T-helper 2 cell (primary cell): ENCODE data around the gene CPLX1.

Experiments
- DNase-seq, 5 experiments: peaks; one replicate each; pipeline versions ENCODE4 v3.0.0 to v3.0.0-alpha.2; 2012 to 2022

CPLX1 gene

DNA sequence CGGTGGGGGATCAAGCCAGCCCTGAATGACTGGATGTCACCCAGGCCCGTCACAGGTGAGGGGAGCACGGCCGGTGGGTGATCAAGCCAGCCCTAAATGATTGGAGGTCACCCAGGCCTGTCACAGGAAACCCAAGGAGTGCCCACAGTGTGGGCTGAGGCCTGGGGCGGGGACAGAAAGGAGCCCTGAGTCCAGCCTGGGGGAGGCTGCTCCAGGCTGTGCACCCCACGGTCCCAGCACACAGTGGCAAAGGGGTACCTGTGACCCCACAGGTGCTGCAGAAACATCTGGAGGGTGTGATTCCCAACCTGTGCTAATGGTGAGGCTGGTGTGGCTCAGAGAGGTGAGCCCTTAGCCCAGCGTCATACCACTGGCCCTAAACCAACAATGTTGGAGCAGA, 6.2 kb upstream of the CPLX1 start:
- no peak for DNase-seq

DNA sequence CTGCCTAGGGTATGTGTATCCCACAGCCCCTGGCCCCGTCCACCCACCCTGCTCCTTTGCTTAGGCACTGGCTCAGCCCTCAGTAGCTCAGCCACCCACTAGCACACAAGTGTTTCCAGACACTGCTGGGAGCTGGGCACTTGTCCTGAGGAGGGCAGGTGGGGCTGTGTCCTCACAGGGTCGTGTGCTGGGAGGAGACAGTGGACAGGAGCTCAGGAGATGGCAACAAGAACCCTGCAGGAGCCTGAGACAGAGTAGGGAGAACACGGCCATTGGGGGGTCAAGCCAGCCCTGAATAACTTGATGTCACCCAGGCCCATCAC, 5.5 kb upstream of the CPLX1 start:
- no peak for DNase-seq

DNA sequence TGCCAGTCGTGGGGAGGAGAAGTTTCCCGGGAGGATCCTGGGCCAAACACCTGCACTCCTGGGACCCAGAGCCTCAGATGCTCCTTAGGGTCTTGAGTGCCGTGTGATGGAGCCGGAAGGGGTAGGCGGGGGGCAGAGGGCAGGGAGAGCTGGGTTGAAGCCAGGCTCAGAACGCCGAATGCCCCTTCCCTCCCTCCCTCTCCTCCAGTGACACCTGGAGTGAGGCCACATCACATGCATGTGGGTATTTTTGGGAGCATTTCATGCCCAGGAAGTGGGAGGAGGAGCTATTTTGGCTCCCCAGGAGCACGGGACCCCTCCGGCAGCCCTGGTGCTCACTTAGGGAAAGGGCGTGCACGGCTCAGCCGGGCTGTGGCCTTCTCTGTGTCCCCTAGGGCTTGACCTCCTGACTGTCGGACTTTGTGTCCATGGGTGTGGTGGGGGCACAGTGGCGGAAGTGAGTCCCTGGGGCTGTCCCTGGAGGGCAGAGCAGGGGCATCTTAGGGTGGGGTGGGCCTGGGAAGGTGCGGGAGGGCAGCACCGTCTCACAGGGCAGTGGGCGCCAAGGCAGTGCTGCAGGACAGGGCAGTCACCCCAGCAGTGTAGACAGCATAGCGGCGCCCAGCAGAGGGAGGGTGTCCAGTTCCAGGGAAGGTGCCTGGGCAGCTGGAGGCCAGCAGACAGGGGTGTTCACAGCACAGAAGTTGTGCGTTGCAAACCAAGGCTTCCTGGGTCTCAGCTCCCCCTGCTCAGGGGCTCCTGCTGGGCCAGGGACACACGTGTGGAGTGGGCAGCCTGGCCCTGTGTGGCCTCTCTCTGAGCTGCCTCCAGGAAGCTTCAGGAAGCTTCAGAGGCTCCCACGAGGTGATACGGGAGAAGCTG, 4.9 kb upstream of the CPLX1 start:
- DNase-seq = no peak

GRCh38 chr4:829761-830600, 4.1 kb upstream of the CPLX1 start:
- no peak for DNase-seq

DNA sequence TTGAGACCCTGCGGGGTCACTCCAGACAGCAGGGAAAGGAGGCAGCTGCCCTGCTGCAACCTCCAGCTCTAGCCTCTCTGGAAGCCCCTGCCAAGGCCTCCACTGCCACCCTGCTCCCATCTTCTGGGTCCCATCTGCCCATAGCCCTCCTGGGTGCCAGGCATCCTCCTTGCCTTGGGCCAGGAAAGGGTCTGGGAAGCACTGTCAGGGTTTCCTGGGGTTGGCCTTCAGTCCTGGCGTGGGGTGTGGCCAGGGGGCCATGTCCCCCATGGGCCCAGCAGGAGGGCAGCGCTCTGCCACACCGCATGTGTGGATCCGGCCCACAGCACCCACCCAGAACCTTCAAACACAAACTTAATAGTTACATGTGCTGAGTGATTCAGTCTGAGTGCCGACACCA, 3.4 kb upstream of the CPLX1 start:
- no peak for DNase-seq

GRCh38 chr4:828641-829271, 2.8 kb upstream of the CPLX1 start:
- no peak for DNase-seq

- DNase-seq = no peak
Measured at GRCh38 chr4:827209-828081, 1.5 kb upstream of the CPLX1 start.

DNA sequence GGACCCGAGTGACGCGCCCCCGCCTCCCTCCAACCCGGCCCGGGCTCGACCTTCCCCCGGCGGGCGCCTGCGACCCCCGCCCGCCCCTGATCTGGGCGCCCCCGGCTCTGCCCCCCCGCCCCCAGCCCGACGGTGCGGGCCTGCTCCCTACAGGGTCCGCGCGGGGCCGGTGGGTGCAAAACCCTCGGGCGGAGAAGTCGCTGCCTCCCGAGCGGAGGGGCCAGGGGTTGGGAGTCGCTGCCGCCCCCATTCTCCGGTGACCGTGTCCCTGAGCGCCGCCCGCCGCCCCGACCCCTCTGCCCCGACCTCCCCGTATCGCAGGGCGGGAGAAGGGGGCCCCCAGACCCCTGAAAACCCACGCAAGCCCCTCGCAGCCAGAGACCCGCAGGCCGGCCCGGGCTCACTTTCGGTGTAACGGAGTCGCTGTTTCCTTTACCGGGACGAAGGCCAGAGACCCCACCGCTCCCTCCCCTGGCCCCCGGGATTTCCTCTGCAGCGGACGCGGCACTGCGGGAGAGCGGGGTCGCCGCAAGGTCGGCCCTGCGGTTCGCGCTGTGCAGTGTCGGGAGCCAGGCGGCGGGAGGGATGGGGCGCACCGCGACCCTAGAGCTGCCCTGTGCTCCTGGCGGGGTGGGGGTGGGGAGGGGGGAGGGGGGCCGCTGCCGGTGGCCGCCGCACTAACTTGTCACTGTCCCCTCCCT, 729 bp upstream of the CPLX1 start:
- no peak for DNase-seq

- peak in 1 of 5 experiments; percentile 20 for DNase-seq
Measured at GRCh38 chr4:825063-825970, 612 bp downstream of the CPLX1 start.

DNA sequence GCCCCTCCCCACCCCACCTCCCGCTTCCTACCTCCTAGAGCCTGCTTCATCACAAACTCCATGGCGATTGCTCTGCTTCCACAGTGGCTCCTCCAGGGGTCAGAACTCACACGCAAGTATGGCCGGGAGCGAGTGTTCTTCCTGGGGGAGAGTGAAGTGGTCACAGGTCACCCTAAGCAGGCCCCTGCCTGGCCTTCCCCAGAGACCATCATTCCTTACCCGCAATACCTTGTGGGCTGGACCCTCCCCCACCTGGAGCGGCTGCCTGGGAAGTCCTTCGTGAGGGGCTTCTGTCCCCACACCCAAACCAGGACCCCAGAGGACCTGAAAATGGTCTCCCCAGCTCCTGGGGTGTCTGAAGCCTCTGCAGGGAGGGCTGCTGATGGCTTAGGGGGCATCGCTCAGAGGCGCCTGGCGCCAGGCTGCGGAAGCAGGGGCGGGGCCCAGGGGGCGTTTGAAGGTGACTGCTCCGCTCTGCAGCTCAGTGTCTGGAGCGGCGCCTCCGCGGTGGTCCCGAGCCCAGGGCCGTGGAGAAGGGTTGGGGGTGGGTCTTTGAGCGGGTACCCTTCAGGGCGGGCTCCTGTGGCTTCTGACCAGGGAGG, 1.4 kb downstream of the CPLX1 start:
- no peak for DNase-seq

- no peak for DNase-seq
Measured at GRCh38 chr4:823761-824460, 2.0 kb downstream of the CPLX1 start.

GRCh38 chr4:823176-823760, 2.7 kb downstream of the CPLX1 start:
- DNase-seq = no peak

GRCh38 chr4:822361-823175, 3.4 kb downstream of the CPLX1 start:
- no peak for DNase-seq

DNA sequence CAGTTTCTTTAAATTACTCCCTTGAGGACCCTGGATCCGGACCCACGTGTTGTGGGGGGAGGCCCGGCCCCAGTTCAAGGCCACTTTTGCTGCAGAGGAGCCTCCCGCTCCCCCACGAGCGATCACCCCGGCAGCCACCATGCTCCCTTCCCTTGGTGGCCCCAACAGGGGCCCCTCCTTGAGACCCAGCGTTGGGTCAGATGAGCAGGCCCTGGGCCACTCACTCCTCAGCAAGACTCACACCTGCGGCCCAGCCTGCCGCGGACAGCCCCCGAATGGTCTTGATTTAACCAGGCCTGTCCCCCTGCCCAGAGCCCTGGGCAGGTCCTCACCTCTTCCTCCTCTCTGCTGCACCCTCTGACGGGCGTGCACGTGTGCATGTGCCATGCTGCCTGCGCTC, 4.3 kb downstream of the CPLX1 start:
- DNase-seq = no peak

DNA sequence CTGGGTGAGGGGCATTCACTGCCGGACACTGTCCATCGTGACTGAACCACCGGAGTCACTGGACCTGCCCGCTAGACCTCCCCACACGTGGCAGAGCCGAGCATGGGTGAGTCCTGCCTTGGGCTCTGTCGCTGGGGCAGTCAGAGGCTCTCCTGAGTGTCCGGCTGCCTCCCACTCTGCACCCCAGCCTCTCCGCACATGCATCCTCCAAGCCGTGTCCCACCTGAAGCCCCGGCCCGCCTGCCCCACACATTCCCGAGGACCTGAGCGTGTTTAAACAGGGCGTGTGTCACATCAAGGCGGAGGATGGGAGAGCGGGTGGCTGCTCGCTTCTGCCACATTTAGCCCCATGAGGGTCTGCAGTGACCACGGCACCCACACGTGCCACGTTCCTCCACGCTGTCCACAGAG, 4.7 kb downstream of the CPLX1 start:
- DNase-seq = no peak

DNA sequence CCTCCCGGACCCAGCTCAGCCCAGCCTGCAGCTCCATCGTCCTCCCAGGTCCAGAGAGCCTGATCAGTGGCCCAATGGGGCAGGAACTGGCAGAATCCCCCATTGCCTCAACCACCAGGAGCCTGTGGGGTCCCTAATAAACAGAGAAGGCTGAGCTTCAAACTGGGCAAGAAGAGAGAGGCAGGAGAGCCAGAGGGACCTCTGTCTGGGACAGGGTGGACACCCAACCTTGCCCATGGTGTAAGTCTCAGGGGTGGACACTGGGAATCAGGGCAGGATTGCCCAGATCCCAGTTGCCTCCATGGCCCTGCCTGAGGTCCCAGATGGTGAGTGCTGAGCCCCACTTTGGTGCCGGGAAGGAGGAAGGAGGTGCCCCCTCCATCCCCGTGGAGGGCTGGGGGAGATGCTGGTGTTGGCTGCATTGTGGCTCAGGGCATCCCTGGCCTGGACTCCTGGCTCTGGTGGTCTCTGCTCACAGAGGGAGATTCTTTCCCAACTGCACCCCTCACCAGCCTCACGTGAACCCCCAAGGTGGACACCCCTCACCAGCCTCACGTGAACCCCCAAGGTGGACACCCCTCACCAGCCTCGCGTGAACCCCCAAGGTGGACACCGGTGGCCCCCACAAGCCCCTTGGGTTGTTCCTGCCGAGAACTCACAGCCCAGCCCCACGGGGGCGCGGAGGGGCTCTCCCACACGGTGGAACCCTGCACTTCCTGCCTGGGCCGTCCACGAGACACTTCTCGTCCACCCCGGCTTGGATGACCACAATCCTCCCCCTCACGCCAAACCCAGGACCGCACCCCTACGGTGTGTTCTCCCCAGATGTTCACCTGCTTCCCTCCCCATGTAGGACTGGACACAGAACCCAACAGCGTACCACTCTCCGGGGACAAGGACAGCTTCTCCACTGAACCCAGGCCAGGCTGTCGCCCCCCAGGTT, 5.4 kb downstream of the CPLX1 start:
- no peak for DNase-seq
